Measurements from ENCODE around the gene ZIC2.

Gene ZIC2

GRCh38 chr13:99960663-99961311, 20.8 kb upstream of the ZIC2 start:
- DNase-seq, result no peak

GRCh38 chr13:99961636-99962035, 19.9 kb upstream of the ZIC2 start:
- no peak for DNase-seq

DNA sequence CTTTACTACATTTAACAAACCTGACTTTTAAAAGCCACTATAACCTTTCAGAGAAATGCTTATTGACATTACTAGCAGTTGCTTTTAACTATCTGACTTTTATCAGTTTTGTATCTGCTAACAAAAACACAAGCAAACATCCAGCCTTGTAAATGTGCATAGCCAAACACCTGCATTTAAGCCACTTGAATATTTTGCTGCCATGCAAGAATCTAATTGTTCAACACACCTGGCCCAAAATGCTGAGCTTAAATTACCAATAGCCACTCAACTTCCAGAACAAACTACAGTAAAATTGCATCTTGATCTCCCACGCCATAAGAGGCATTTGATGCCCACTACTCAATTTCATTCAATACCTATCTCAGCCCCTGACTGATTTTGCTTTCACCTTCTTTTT, 19.3 kb upstream of the ZIC2 start:
- no peak for DNase-seq

DNA sequence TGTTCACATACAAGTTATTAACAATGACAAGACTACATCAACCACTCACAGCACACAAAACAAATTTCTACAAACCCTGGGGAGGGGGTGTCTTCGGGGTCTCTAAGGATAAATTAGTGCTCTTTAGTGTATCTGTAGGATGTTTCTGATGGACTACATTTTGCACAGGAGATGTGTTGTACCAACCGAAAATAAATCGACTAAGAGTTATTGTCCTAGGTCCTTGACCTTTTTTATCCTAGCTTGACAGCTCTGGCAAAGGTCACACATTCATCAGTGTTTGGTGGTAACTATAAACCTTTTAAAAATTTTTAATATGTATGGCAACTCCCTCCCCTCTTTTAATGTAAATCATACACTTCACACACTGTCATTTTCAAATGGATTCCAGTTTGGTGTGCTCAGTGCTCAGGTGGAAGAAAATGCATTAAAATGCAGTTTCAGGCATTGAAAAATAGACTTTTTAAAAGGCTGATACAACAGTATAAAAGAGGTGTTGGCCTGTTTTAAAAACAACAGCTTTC, 17.7 kb upstream of the ZIC2 start:
- DNase-seq, result no peak

DNA sequence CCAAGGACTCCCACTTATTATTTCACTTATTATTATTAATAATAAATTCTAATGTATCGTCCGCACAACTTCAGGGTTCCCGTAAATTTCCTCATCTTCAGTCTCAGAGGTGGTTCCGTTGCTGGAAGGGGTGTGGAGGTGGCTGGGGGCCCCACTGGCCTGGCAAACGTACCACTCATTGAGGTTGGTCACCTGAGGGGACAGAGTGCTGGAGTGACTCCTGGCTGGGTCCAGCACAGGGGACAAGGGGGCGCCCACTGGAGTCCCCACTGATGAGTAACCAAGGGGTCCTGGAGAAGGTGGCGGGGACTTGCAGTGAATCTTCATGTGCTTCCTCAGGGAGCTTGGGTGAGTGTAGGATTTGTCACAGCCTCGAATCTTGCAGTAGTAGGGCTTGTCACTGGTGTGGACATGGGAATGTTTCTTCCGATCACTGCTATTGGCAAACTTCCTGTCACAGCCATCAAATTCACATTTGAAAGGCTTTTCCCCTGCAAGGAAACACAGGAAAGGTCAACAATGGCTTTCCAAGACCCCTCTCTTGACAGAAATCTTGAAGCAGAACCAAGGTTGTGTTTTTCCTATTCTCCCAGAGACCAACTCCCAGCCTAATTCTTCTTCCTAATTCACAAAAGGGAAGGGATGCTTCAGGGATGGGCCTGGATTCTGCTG, 16.1 kb upstream of the ZIC2 start:
- no peak for DNase-seq

DNA sequence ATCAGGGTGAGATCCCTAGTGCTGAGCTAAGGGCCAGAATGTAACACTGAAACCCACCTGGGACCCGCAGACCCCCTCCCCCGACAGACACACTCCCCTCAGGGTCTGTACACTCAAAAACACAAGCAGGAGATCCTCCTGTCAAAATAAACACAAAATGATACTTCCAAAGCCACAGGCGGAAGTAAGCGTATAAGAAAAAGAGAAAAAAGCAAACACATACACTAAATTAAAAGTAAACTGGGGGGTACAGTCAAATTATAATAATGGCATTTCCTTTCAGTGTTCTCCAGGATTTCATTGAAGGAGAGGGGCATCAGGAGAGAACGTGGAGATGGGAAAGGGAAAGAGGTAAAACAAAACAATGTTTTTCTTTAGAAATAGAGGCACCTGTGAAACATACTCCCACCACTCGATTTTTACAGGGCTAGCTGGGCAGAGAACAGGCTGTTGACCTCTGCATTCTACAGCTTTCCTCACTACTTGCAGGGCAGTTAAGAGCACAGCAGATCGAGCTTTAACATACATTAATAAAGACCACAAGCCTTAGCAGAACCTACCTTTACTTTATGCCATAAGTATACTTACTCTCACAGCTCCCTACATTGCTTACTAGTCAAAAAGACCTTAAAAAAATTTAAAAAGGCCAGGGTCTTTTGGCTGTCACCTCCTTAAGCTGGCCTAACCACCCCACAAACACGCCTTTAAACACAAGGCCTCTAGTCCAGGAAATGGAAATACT, 15.3 kb upstream of the ZIC2 start:
- no peak for DNase-seq

GRCh38 chr13:99967498-99967868, 14.1 kb upstream of the ZIC2 start:
- DNase-seq, result no peak

DNA sequence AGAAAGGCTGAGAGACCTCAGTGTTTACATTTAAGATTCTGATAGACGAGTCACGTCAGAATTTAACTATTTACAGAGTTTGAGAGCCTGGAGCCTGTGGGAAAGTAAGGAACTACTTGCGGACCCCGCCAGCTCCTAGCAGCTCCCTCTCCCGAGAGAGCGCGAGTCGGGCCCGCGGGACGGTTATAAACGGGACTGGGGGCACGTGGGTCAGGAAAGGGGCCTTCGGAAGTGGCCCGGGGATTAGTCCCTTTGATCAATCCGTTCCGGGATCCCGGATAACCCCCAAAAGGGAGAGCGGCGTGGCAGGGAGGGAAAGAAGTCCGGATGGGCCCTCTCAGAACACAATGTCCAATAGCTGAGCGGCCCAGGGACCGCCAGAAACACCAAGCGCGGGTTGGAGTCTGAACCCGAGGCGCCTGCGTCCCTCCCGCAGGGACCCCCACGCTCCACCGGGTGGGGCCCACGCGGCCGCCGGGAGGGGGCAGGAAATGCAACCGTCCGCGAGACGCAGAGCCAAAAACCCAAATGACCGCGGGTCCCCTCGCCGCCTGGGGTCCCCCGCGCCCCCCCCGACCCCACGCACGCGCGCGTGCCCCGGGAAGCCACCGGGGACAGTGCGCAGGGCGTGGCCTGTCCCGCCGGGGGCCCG, 13.6 kb upstream of the ZIC2 start:
- DNase-seq, result no peak

DNA sequence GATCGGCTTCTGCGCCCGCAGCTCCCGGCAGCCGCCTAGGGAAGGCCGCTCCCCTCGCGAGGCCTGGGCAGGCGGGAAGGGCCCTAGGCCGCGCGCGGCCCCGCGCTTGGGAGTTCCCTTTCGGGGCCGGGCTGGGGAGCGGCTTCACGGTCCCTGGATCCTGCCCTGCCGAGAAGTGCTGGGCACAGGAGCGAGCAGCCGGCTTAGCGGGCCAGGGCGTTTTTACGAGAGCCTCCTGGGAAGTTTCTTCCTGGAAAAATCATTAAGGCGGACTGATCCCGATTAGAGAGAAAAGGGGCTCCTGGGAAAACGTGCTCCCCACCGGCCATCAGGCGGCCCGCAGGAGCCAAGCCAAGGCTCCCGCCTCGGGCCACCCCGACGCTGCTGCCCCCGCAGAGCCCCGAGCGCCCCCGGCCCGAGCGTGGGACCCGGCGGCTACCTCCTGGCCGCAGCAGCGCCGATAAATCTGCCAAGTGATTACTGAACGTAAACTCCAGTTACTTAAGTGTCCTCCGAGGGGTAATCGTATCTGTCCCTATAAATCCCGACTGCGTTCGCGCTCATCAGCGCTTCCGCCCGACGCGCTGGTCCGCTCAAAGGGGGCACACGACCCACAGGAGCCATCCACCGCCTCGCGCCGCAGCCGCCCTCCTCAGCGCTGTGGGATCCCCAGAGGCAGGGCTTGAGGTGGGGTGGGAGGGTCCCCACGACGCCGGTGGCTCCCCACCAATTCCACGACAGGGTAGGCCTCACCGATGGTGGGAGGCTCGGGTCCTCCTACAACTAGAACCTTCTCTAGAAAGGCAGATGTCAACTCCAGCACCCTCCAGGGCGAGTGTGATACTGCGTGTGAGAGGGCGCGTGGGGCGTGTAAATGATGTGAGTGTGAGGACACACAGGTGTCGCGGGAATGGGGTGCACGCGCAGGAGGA, 12.8 kb upstream of the ZIC2 start:
- DNase-seq, result no peak

- DNase-seq, result no peak
Observed at GRCh38 chr13:99969453-99969918, 12.1 kb upstream of the ZIC2 start.

DNA sequence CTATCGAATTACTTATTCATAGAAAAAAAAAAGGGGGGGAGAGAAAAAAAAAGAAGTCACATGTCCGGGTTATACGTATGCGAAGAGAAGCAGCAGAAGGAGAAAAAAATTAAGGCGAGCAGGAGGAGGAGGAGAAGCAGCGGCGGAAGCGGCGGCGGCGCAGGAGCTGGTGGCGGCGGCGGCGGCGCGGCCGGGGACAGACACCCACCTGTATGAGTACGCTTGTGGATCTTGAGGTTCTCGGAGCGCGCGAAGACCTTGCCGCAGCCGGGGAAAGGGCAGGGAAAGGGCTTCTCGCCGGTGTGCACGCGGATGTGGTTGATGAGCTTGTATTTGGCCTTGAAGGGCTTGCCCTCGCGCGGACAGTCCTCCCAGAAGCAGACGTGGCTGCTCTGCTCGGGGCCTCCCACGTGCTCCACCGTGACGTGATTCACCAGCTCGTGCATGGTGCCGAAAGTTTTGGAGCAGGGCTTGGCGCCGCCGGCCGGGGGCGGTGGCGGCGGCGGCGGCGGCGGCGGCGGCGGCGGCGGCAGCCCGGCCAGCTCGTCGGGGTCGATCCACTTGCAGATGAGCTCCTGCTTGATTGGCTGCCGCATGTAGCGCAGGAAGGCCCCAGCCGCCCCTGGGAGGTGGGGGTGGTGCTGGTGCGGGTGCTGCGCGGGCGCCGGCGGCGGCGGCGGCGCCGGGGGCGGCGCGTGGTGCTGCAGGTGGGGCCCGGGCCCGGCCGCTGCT, 11.5 kb upstream of the ZIC2 start:
- DNase-seq, result no peak

DNA sequence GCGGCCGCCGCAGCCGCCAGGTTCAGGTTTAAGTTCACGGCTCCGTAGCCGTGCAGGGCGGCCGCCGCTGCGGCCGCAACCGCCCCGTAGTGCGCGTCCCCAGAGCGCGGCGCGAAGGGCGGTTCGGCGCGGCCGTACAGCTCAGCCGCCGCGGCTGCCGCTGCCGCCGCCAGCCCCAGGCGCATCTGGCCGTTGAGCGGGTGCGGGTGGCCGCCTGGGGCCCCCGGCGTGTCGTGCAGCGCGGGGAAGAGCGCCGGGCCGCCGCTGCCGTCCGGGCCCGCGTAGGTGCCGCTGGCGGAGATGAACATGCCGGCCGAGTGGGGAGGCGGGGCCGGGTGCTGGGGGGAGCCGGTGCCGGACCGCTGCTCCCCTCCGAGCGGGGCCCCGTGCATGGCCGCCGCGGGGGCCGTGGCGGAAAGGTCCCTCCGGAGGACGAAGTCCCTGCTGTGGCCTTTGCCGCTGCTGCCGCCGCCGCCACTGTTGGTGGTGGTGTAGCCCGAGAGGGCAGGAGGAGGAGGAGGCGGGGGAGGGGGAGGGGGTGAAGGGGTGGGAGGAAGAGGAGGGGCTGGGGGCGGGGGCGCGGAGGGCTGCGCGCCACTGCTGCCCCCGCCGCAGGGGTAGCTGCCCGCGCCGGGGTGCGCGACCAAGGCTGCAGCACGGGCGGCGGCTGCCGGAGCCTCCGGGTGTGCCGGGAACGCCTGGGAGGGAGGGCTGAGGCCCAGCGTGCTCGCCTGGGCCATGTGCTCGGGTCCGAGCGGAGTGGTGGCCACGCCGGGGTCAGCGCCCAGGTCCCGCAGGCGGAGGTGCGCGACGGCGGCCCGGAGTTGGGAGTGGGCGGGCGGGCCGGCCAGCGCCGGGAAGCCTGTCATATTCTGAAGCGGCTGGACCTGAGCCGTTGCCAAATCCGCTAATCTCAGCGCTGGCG, 10.7 kb upstream of the ZIC2 start:
- DNase-seq, result no peak

DNA sequence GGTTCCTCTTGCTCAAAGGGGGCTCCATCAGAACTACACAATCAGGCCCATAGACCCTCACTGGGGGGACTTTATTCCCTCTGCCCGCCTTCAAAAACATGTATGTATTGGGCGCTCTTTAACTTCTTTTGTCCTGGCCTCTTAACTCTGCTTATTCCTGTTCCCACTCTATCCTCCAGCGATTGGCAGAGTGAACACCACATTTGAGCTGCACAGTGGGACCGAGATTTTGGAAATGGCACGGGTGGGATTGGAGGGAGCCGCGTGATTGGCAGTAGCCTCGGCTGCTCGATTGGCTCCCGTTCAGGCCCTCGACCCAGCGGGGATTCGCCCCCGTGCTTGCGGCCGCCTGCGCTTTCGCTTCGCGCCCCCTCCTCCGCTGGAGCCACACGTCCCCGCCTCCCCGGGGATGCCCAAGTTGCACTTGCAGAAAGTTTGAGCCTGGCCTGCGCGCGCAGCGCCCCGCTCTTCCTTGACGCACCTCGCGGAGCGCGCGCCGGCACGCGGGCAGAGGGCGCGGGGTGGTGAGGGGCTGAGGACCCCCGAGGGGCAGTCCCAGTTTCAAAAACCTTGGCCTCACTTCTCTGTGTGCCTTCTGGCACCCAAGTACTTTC, 9.9 kb upstream of the ZIC2 start, which contains the start of gene ZIC5:
Gene ZIC5 (minus strand): TSS at position 192 of the 614 bp plus-strand sequence. CDS start 164 bp downstream, at position 28.
- no peak for DNase-seq

- DNase-seq, result no peak
Observed at GRCh38 chr13:99972190-99972731, 9.3 kb upstream of the ZIC2 start.

GRCh38 chr13:99973163-99973807, 8.3 kb upstream of the ZIC2 start:
- DNase-seq, result no peak

DNA sequence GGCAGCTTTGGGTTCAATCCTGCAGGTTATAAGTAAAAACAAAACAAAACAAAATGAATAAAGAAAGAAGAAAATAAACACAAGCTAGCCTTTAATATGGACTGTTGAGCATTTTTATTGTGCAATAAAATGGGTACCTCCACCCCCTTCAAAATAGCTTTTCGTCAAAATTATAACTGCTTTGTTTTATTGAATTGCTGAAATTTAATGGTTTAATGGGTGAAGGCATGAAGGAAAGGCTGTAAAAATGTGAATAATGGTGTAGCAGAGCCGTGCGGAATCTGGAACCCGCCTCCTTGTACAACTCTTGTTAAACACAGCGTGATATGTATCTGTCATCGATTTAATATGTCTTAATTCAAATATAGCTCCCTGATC, 7.8 kb upstream of the ZIC2 start:
- DNase-seq, result no peak

DNA sequence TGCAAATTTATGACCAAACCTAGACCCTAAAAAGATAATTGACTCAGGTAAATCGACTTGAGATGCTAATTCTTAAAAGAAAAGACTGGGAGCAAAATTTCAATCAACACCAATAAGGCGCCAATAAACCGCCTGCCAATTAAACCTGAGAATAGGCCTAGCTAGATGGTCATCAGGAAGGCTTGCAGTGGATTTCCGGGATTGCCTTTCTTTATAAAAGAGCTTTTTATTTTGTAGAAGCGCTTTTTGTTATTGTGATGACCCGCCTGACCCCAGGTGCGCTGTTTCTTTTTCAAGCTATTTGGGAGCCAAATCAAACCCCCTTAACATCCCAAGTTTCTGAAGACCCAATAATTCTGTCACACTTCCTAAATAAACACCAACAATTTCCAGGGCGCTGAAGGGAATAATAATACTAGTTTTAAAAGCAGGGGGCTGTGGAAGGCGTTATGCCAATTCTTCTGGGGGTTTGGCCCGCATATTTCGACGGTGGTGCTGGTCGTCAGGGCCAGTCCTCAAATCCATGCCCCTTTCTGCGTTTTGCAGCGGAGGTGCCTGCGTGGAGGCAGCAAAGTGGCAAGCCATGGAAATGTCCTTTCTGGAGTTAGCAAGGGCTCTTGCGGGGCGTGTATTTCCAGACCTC, 7.2 kb upstream of the ZIC2 start:
- no peak for DNase-seq

GRCh38 chr13:99974939-99975561, 6.5 kb upstream of the ZIC2 start:
- DNase-seq, result no peak

Data from CD4-positive, alpha-beta T cell treated with Interleukin-1 beta for 1 hour (primary cell).